ENCODE results near the gene DOCK11.
"Not testable (repeated sequence)": the region's sequence is repeated elsewhere in the genome, so short reads cannot be mapped to it uniquely, and the experiment has no call there.

DOCK11 gene

DNA sequence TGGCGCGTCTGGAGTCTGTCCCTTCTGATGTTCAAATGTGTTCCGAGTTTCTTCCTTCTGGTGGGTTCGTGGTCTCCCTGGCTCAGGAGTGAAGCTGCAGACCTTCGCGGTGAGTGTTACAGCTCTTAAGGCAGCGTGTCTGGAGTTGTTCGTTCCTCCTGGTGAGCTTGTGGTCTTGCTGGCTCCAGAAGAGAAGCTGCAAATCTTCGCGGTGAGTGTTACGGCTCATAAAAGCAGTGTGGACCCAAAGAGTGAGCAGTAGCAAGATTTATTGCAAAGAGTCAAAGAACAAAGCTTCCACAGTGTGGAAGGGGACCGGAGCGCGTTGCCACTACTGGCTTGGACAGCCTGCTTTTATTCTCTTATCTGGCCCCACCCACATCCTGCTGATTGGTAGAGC lies 220.3 kb downstream of the DOCK11 start:
- DNase-seq = not testable (repeated sequence)

DNA sequence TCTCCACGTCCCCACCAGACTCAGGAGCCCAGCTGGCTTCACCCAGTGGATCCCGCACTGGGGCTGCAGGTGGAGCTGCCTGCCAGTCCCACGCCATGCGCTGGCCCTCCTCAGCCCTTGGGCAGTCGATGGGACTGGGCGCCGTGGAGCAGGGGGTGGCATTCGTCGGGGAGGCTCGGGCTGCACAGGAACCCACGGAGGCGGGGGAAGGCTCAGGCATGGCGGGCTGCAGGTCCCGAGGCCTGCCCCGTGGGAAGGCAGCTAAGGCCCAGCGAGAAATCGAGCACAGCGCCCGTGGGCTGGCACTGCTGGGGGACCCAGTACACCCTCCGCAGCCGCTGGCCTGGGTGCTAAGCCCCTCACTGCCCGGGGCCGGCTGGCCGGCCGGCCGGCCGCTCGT lies 221.2 kb downstream of the DOCK11 start:
- not testable (repeated sequence) for DNase-seq

DNA sequence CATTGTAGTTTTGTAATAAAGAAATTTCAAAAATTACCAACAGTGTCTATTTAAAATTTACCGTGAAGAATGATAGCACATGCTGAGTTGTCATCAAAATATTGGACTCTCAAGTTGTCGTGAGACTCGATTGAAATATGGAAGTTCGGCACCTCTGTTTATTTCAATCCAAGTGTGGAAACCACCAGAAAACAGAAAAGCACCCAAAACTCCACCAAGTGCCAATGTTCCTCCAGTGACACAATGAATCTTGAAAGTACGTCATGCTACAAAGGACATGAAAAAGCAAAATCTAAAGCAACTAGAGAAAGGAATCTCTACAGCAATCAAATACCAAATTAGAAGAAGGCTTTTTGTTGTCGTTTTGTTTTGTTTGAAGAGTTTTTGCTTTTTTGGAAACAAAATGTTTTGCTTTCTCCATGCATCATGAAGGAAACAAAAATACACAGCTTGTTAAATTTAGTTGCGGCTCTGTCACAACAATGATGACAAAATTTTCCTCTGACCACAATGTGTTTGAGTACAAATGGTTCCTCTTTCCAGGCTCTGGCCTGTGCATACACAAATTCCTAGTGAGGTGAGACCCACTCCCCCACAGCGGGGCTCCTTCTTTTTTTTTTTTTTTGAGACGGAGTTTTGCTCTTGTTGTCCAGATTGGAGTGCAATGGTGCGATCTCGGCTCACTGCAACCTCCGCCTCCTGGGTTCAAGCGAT lies 222.2 kb downstream of the DOCK11 start:
- DNase-seq = no peak

DNA sequence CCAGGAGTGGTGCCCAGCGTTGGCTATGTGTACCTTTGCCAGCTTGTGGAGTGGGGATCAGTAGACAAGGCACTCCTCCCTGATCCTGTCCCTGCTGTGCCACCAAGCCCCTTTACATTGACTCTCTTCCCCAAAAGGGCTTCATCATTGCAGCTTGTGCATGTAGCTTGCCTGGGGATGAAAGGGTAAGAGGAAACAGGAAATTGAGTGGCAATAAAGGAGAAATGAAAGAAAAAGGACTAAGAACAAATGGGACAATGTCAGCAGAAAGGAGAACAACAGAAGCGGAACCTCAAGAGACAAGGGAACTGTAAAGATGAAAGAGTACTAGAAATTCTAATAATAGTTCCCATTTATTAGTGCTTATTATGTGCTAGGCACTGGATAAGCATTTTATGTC lies 223.1 kb downstream of the DOCK11 start:
- no peak for DNase-seq

DNA sequence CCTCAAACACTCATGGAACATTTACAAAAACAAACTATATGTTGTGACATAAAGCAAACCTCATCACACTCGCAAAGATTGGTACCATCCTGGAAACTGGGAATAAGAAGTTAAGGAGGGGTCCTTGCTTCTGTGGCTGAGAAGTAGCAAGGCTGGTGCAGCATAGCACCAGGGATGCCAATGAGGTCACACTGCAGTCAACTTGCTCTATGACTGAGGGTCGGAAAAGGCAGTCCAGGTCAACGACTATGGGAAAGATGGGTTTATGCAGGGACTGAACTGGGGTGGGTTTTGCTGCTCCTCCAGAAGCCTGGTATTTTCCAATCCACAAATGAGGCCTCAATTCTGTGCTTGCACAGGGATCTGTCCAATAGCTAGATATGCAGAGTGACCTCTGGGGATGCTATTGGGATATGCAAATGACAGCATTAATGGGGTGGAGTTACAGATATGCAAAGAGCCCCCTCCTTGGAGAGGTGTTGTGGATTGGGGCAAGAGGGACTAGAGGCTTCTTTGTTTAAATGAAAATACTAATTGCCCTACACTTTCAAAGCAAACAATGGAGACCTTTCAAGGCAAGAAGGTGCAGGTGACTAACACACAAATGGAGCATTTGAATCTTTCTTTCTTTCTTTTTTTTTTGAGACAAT lies 224.6 kb downstream of the DOCK11 start:
- no peak for DNase-seq

DNA sequence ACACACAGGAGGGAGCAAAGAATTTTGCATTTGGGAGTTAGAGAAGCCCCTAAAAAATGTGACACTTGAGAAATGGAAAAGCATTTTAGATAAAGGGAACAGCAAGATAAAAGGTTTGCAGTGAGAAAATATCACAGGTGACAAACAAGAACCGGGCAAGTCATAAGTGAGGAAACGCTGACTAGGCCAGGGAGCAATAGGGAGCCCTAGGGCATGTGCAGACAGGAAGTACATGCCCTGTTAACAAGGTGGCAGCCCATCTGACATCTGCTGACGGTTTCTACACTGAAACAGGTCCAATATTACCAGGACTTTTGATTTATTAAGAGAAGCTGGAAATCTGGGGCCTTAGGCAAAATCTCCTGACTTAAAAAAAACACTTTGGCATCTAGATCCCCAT lies 227.8 kb downstream of the DOCK11 start:
- no peak for DNase-seq

DNA sequence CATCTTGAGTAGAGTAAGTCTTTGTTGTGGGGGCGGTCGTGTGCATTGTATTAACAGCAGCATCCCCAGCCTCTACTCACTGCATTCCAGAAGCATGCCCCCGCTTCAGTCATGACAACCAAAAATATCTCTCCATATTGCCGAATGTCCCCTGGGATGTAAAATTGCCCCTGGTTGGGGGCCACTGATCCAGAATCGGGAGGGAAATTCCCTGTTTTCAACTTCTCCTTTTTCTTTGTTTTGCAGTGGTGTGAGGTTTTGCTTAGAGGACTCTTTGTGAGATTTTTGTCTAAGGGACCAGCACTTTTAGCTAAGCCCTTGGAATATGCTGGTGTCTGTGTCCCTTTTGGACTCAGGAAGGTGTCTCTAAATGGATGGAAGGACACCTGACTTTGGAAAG lies 228.8 kb downstream of the DOCK11 start:
- no peak for DNase-seq

DNA sequence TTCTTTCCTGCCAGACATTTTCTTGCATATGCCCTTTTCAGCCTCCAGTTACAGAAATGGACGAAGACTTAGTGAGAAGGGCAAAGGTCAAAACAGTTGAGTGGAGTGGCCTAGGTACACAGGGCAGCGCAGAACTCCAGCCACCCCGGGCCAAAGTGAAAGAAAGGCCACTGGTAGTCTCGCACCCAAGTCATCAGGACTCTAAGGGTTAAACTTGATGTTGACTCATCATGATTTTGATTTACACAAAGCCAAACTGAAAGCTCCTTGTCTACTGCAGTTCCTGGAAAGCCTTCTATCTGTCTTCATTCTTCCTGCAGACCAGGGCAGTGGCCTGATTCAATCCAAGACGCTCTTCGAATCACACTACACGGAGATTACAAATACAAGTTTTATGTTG lies 229.2 kb downstream of the DOCK11 start:
- peak; percentile 22 for DNase-seq

DNA sequence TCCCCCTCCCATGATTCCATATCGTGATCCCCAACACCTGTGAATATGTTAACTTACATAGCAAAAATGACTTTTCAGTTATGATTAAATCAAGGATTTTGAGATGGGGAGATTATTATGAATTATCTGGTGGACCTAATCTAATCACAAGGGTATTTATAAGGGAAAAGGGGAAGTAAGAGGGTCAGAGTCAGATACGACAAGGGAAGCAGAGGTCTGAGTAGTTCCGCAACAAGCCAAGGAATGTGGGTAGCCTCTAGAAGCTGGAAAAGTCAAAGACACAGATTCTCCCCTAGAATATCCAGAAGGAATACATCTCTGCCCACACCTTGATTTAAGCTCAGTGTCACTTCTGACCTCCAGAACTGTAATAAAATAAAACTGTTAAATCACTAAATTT lies 230.8 kb downstream of the DOCK11 start:
- no peak for DNase-seq

DNA sequence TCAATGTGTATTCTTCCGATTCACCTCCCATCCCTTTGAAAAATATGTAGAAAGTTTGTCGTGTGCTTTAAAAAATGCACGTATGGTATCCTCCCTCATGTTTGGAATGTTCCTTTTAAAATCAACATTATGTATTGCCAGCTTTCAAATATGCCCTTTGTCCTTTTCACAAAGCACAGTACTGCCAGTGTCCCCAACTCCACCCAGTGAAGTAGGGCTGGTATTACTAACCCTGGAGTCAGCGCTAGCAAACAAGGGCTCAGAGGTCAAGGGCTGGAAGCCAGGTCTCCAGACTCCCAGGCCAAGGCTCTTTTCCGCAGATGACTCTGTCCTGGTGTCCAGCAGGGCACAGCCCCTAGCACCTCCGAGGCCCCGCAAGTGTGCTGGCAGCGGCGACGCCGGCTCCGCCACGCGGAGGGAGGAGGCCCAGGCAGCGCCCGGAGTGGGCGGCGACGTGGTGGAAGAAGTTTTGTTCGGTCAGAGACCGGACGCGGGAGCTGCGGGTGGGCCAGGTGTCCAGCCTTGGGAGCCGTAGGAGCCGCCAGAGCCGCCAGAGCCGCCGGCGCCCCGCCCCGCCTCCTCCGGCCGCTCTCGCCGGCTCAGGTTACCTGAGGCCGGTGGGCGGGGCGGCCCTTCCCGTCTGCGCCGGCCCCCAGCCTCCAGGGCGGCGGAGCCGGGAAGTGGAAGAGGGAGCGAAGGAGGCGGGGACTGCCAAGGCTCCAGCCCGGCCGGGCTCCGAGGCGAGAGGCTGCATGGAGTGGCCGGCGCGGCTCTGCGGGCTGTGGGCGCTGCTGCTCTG lies 231.5 kb downstream of the DOCK11 start, which contains the start of gene IL13RA1:
IL13RA1 (plus strand) TSS at position 720 of the 799 bp plus-strand sequence; CDS start at position 753, 33 bp downstream.
- peak; percentile 10 for DNase-seq

DNA sequence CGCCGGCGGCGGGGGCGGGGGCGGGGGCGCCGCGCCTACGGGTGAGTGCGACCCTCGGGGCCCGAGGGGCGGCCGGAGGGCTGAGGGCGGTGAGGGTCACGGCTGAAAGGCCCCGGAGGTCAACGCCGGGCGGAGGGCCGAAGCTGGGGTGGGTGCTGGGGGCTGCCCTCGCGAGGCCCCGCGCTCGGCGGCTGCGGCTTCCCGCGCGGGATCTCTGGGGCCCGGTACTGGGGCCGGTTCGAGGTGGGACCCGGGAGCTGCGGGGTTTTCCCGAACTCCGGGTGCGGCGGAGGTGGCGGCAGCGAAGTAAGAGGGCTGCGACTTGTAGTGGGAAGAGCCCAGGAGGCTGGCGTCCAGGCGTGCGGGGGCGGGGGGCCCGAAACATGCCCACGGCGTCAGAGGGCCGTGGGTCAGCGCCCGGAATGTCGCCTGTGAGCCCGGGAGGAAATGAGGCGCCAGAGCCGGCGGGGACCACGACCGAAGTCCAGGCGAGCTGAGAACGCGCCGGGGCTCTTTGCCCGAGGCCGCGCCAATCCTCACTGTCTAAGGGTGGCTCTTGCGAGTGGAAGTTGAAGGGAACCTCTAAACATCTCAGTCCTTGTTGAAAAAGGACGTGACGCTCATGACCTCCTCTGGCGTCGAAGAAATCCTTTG lies 232.2 kb downstream of the DOCK11 start:
- no peak for DNase-seq

DNA sequence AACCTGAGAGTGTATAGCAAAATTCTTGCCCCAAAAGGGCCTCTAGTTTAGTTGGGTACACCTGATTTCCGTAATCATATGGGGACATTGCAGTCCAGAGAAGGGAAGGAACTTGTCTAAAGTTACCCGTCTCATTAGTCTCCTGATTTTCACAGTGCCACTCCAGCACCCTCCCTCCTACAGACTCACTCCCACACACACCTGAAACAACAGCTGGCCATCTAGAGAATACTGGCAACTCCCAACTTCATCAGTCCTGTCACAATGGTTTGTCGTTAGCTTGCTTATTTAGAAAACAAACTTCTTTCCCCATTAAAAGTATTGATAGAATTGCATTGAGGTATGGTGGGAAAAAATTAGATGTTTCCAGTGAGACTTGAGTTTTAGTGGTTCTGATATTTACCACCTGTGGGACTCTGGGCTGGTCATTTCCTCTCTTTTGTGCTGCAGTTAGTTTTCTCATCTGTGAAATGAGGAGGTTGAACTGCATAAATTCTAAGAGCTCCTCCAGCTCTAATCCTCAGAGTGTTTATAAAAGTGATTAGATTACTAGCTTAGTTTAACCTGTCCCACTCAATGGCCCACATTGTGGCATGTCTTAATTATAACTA lies 233.5 kb downstream of the DOCK11 start:
- DNase-seq = no peak

DNA sequence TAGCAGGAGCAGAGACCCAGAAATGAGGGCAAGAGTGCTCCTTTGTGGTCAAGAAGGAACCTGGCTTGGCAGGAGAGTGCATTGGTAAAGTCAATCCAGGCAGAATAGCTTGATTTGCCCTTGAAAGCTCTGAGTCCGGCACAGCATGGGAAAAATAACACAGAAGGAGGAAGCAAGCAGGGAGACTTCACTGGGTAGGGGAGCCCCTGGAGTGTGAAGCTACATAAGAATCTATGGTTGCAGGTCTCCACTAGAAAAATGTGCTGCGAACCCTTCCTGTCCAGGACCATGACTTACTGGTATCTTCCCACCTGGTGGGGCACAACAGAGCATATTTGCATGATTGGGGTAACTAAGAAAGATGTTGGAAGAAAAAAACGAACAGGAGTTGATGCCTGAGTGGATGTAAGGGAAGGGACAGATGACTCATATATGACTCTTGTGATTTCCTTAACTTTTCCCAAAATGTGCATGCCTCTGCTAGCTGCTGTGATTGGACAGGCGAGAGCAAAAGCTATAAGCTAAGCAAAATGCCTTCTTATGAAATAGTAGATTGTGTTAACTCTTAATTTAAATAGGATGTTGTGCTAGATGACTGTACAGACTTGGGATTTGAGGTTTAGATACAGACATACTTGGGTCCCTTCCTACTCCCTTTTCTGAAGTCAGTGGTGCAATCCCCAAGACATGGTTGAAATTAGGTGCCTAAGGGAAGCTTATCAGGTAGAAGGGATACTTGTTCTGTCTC lies 235.1 kb downstream of the DOCK11 start:
- DNase-seq = no peak

DNA sequence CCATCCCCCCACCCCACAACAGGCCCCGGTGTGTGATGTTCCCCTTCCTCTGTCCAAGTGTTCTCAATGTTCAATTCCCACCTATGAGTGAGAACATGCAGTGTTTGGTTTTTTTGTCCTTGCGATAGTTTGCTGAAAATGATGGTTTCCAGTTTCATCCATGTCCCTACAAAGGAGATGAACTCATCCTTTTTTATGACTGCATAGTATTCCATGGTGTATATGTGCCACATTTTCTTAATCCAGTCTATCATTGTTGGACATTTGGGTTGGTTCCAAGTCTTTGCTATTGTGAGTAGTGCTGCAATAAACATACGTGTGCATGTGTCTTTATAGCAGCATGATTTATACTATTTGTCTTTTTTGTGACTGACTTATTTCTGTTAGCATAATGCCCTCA lies 236.9 kb downstream of the DOCK11 start:
- DNase-seq = not testable (repeated sequence)

DNA sequence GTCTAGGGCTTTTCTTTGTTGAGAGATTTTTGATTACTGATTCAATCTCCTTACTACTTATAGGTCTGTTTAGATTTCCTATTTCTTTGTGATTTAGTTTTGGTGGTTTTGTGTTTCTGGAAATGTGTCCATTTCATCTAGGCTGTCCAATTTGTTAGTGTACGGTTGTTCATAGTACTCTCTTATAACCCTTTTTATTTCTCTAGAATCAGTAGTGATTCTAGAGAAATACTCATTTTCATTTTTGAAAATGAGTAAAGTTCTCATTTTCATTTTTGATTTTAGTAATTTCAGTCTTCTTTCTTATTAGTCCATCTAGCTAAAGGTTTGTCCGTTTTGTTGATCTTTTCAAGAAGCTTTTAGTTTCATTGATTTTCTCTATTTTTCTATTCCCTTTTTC lies 239.3 kb downstream of the DOCK11 start:
- peak; percentile 20 for DNase-seq

All from activated CD4-positive, alpha-beta T cell treated with anti-CD3 and anti-CD28 coated beads, Interleukin-10, Interleukin-2, amounts not matched to agents 100 ng/mL and 50 ng/mL, durations not matched to agents 16 hours and 8 hours (primary cell).